ENCODE results near the gene NCK1.

NCK1 gene

DNA sequence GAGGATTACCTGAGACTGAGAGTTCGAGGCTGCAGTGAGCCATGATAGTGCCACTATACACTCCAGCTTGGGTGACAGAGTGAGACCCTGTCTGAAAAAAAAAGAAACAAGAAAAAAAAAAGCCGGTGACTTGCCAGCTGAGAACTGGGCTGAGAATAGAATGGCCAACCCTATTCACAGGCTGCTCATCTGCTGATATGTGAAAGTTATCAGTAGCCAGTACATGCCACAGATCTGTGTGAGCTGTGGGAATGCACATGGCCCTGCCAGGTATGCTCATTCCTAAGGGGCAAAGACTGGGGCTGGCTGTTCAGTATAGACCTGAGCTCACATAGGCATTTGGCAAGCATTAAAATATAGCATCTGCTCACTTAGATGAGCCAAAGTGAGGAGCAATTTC lies 126.6 kb downstream of the NCK1 start:
- DNase-seq (ENCODE audit: low read depth) = no peak

GRCh38 chr3:136989781-136990524 lies 127.9 kb downstream of the NCK1 start:
- DNase-seq (ENCODE audit: low read depth) = no peak

DNA sequence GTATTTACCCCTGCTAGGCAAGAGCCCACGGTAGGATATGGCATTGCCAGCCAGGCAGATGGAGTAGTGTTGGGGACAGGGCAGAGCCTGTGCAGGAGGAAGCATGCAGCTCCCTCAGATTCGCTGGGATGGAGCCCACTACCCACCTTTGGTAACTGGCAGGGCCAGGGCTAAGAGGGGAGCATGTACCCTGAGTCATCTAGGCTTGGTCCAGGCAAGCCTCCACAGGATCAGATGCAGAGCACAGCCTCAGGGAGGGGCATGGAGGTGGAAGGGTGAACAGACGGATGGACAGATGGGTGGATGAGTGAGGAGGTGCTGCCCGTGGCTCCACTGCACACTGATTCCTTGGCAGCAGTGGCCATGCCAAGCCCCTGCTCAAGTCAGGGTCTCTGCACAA lies 128.8 kb downstream of the NCK1 start:
- no peak for DNase-seq (ENCODE audit: low read depth)

DNA sequence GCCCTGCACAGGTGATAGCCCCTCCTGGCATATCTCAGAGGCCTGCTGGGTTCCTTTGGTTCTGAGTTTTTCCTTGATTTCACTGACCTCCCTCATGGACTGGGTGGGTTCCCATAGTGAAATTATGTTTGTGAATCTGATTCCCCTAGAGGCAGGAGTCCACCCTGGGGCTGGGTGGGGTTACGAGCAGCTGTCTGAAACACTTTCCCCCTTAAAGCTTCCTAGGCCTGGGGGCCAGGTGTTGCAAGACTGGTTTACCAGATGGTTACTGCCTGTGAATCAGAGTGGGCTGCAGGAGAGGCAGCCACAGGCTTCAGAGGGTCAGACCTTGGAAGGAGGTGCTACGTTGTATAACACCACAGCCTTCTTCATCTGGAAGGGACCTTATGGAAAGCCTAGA lies 130.1 kb downstream of the NCK1 start:
- no peak for DNase-seq (ENCODE audit: low read depth)

DNA sequence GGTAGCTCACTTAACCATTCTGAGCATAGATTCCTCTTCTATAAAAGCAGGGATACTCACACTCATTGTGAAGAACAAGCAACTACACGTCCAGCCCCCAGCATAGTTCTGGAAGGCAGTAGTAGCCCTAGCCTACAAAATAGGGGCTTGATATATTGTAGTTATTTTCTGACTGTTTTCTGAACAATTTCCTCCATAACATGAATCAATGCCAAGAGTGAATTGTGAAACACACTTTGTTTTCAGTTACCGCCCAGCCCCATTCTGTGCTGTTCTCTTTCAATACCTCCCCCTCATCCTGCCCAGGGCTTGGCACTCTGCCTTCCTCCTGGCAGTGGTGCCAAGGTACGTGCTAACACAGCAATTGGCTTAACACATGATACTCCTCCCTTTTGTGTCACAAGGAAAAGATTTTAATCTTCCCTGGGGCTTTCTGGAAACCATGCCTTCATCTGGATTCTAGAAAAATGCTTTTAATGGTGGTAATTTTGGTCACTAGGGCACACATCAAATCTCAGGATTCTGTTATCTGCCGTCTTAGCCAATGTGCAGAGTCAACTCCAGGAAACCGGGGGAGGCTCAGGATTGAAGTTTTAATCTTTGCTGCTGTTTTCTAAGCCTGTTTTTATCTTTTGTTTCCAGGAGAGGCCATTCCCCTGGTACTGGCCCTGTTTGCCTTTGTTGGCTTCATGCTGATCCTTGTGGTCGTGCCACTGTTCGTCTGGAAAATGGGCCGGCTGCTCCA lies 132.9 kb downstream of the NCK1 start:
- DNase-seq (ENCODE audit: low read depth) = no peak

GRCh38 chr3:136995652-136996051 lies 133.6 kb downstream of the NCK1 start:
- DNase-seq (ENCODE audit: low read depth) = no peak
